Omental fat pad (tissue), 4 donors: Measurements from ENCODE around the gene HRC. TPM values are rescaled to one million over a fixed set of nuclear protein-coding genes. Genes with fewer than 3 reads are reported as not detected.
"Not testable (repeated sequence)": the region's sequence is repeated elsewhere in the genome, so short reads cannot be mapped to it uniquely, and the experiment has no call there.

ENCODE experiments used
- ATAC-seq: fragments of 150-250 bp; one replicate; pipeline ENCODE4 v1.9.1; 2016; ENCODE audit warnings: mild to moderate bottlenecking, moderate library complexity; ENCODE audit not compliant: low FRiP score
- DNase-seq: peaks from one replicate; pipeline ENCODE4 v3.0.0-alpha.2; 2019; ENCODE audit warnings: low spot score
- CTCF ChIP-seq, 3 donors: fragments of 450-650 bp; IDR thresholded peaks; one replicate each; pipeline ENCODE4 v1.5.1; 2016 to 2017; ENCODE audit warnings: antibody characterized with exemption in 3 of 3, mild to moderate bottlenecking in 3 of 3, moderate library complexity in 2 of 3
- total RNA-seq, 4 donors: library from RNA; depleted of rRNA; stranded (reverse); fragments of >200 nt; gene quantifications; one replicate each; pipeline ENCODE4 v1.1.0, GENCODE V29; 2016

HRC gene
- total RNA-seq, 4 donors from 2014 or later: 0.74 to 13.1 (median 1.7) TPM

DNA sequence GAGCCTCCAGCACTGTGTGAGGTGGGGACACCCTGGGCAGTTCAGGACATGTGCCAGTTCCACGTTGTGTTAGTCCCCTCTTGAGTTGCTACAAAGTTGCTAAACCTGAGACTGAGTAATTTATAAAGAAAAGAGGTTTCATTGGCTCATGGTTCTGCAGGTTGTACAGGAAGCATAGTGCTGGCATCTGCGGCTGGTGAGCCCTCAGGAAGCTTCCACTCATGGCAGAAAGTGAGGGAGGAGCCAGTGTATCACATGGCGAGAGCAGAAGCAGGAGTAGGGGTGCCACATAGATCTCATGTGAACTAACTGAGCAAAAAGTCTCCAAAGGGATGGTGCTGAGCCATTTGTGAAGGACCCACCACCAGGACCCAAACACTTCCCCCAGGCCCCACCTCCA is 35.6 kb upstream of the HRC start:
- TF ChIP-seq CTCF (IDR thresholded peaks at IDR 0.05): no peak
- ATAC-seq (no peak), DNase-seq (no peak)

- no peak for TF ChIP-seq CTCF (IDR thresholded peaks at IDR 0.05)
- no peak for ATAC-seq
Observed at GRCh38 chr19:49189259-49189658, 34.1 kb upstream of the HRC start.

GRCh38 chr19:49188626-49189200 is 33.5 kb upstream of the HRC start:
- ATAC-seq: no peak
- TF ChIP-seq CTCF (IDR thresholded peaks at IDR 0.05): no peak
- no peak for DNase-seq

More at GRCh38 chr19:49189259-49189658, 34.1 kb upstream of the HRC start:
- DNase-seq: no peak

GRCh38 chr19:49186108-49186507 is 30.9 kb upstream of the HRC start:
- no peak for TF ChIP-seq CTCF (IDR thresholded peaks at IDR 0.05)
- no peak for DNase-seq
- ATAC-seq: no peak

- no peak for DNase-seq
- no peak for ATAC-seq
- no peak for TF ChIP-seq CTCF (IDR thresholded peaks at IDR 0.05)
Observed at GRCh38 chr19:49182848-49183375, 27.7 kb upstream of the HRC start.

- not testable (repeated sequence) for DNase-seq, ATAC-seq
Observed at GRCh38 chr19:49182010-49182847, 27.0 kb upstream of the HRC start.

- TF ChIP-seq CTCF (IDR thresholded peaks at IDR 0.05): no peak
- ATAC-seq (no peak), DNase-seq (no peak)
Observed at GRCh38 chr19:49180659-49181058, 25.5 kb upstream of the HRC start.
